SK-N-SH (cell line): ENCODE data around the gene ANGPTL8. TPM values are rescaled to one million over a fixed set of nuclear protein-coding genes. Genes with fewer than 3 reads are reported as not detected.

Experiments used
- CTCF ChIA-PET: fragments of 300-600, 350-600 bp; formaldehyde crosslinking; extraction: SDS; loops from one replicate; lab custom pipeline; 2021; lab: Yijun Ruan, JAX
- POLR2A ChIA-PET: fragments of 350-600 bp; sonication (Branson Sonifier 250); formaldehyde crosslinking; extraction: SDS; loops from one replicate; lab custom pipeline; 2020; ENCODE audit warnings: antibody characterized with exemption, inconsistent platforms; lab: Yijun Ruan, JAX
- DNase-seq: peaks from one replicate; pipeline ENCODE4 v3.0.0; 2012
- H2AFZ ChIP-seq: fragments of 200-600 bp; sonication (generic); 2 replicates; pipeline ENCODE4 v1.8.1; 2016; ENCODE audit warnings: antibody characterized with exemption, mild to moderate bottlenecking, low read depth
- H3F3A ChIP-seq: fragments of 200-600 bp; sonication (generic); replicated peaks from 2 replicates; pipeline ENCODE3; 2016; ENCODE audit warnings: antibody characterized with exemption, mild to moderate bottlenecking; ENCODE audit not compliant: insufficient read depth
- H3K27ac ChIP-seq, 2 experiments: fragments of 200-500 bp in 1 of 2; fragments of 200-600 bp in 1 of 2; sonication (Bioruptor generic) in 1 of 2; sonication (generic), shearing (Covaris generic) in 1 of 2; 2 replicates each; pipeline versions ENCODE4 v1.5.1 to v1.6.1; 2014 to 2016; ENCODE audit warnings: low read depth in 2 of 2, inconsistent platforms in 1 of 2, low read length in 1 of 2, mild to moderate bottlenecking in 1 of 2, mixed read lengths in 1 of 2
- H3K27me3 ChIP-seq: fragments of 200-600 bp; sonication (generic), shearing (Covaris generic); 2 replicates; pipeline ENCODE4 v1.6.1; 2016; ENCODE audit warnings: mixed run types; ENCODE audit not compliant: insufficient read depth
- H3K36me3 ChIP-seq, 2 experiments: fragments of 200-500 bp in 1 of 2; fragments of 200-600 bp in 1 of 2; sonication (Bioruptor generic) in 1 of 2; sonication (generic) in 1 of 2; replicated peaks in 1 of 2; 2 replicates each; pipeline versions ENCODE3 to v1.5.1; 2014 to 2016; ENCODE audit warnings: low read length in 1 of 2, mild to moderate bottlenecking in 1 of 2; ENCODE audit not compliant: insufficient read depth in 2 of 2, control insufficient read depth in 1 of 2
- H3K4me1 ChIP-seq, 2 experiments: fragments of 200-500 bp in 1 of 2; fragments of 200-600 bp in 1 of 2; sonication (Bioruptor generic) in 1 of 2; sonication (generic), shearing (Covaris generic) in 1 of 2; 2 replicates each; pipeline versions ENCODE4 v1.5.1 to v1.6.1; 2014 to 2016; ENCODE audit warnings: low read depth in 1 of 2, low read length in 1 of 2, mixed run types in 1 of 2; ENCODE audit not compliant: insufficient read depth in 2 of 2, control insufficient read depth in 1 of 2
- H3K4me2 ChIP-seq: fragments of 200-600 bp; sonication (generic), shearing (Covaris generic); 2 replicates; pipeline ENCODE4 v1.6.1; 2017; ENCODE audit warnings: mixed run types
- H3K4me3 ChIP-seq, 2 experiments: fragments of 200-500 bp in 1 of 2; fragments of 200-600 bp in 1 of 2; sonication (Bioruptor generic) in 1 of 2; sonication (generic), shearing (Covaris generic) in 1 of 2; 2 replicates each; pipeline versions ENCODE4 v1.5.1 to v1.8.1; 2014 to 2016; ENCODE audit warnings: low read depth in 2 of 2, inconsistent platforms in 1 of 2, low read length in 1 of 2, mild to moderate bottlenecking in 1 of 2, mixed read lengths in 1 of 2, moderate library complexity in 1 of 2
- H3K79me2 ChIP-seq: fragments of 200-600 bp; sonication (generic); 2 replicates; pipeline ENCODE4 v1.8.1; 2017; ENCODE audit warnings: mild to moderate bottlenecking; ENCODE audit not compliant: insufficient read depth
- H3K9ac ChIP-seq: fragments of 200-600 bp; sonication (generic); 2 replicates; pipeline ENCODE4 v1.6.1; 2017; ENCODE audit warnings: mixed run types
- H3K9me2 ChIP-seq: fragments of 200-600 bp; sonication (generic); 2 replicates; pipeline ENCODE4 v1.6.1; 2017; ENCODE audit warnings: mixed run types
- H3K9me3 ChIP-seq: fragments of 200-600 bp; sonication (generic); 2 replicates; pipeline ENCODE4 v1.6.1; 2017; ENCODE audit warnings: mixed run types, mild to moderate bottlenecking, moderate library complexity
- H4K20me1 ChIP-seq: fragments of 200-600 bp; sonication (generic); 2 replicates; pipeline ENCODE4 v1.6.1; 2017; ENCODE audit warnings: mild to moderate bottlenecking, mixed run types; ENCODE audit not compliant: insufficient read depth
- EP300 ChIP-seq, 2 experiments: IDR thresholded peaks; 2 replicates each; pipeline versions ENCODE4 v1.4.0 to v1.6.1; 2012; ENCODE audit warnings: borderline replicate concordance in 1 of 2, low read depth in 1 of 2, low read length in 1 of 2
- EZH2phosphoT487 ChIP-seq: fragments of 200-600 bp; sonication (generic); IDR thresholded peaks from 2 replicates; pipeline ENCODE4 v1.6.1; 2017; ENCODE audit warnings: low read depth, mixed run types, mild to moderate bottlenecking, antibody characterized with exemption, moderate library complexity, borderline replicate concordance
- FOXM1 ChIP-seq: IDR thresholded peaks from 2 replicates; pipeline ENCODE4 v1.4.0; 2012; ENCODE audit warnings: low read depth, mild to moderate bottlenecking
- GABPA ChIP-seq: IDR thresholded peaks from 2 replicates; pipeline ENCODE4 v1.4.0; 2012; ENCODE audit warnings: low read depth, mild to moderate bottlenecking
- GATA2 ChIP-seq: sonication (generic); formaldehyde crosslinking; IDR thresholded peaks from 2 replicates; pipeline ENCODE4 v1.5.0; 2020; ENCODE audit warnings: mild to moderate bottlenecking, missing genetic modification reagents
- MEF2A ChIP-seq: IDR thresholded peaks from 2 replicates; pipeline ENCODE4 v1.4.0; 2012; ENCODE audit warnings: low read depth, borderline replicate concordance
- NRF1 ChIP-seq: IDR thresholded peaks from 2 replicates; pipeline ENCODE4 v1.6.1; 2012; ENCODE audit warnings: low read depth, mild to moderate bottlenecking, low read length
- POLR2AphosphoS5 ChIP-seq: IDR thresholded peaks from 2 replicates; pipeline ENCODE4 v1.6.1; 2012; ENCODE audit warnings: low read depth, low read length
- RAD21 ChIP-seq: IDR thresholded peaks from 2 replicates; pipeline ENCODE4 v1.6.1; 2012; ENCODE audit warnings: mild to moderate bottlenecking, low read length
- RCOR1 ChIP-seq: fragments of 150-350 bp; IDR thresholded peaks from 2 replicates; pipeline ENCODE4 v1.6.1; 2017; ENCODE audit warnings: antibody characterized with exemption, low read length
- REST ChIP-seq: IDR thresholded peaks from 2 replicates; pipeline ENCODE4 v1.6.1; 2012; ENCODE audit warnings: mild to moderate bottlenecking, low read depth, low read length, moderate library complexity
- RXRA ChIP-seq: IDR thresholded peaks from 2 replicates; pipeline ENCODE4 v1.4.0; 2012; ENCODE audit warnings: low read depth, mild to moderate bottlenecking, borderline replicate concordance
- SIN3A ChIP-seq: IDR thresholded peaks from 2 replicates; pipeline ENCODE4 v1.6.1; 2012; ENCODE audit warnings: low read depth, mild to moderate bottlenecking, low read length, moderate library complexity, borderline replicate concordance
- TCF12 ChIP-seq: IDR thresholded peaks from 2 replicates; pipeline ENCODE4 v1.4.0; 2012
- USF2 ChIP-seq: fragments of 150-350 bp; IDR thresholded peaks from 2 replicates; pipeline ENCODE4 v1.6.1; 2017; ENCODE audit warnings: antibody characterized with exemption, low read length, low read depth, borderline replicate concordance
- WGBS: methylation state at CpG from one replicate; pipeline ENCODE4 v1.1.6; 2017; ENCODE audit warnings: low lambda C conversion rate; 5-methylcytosine and 5-hydroxymethylcytosine counted together
- polyA plus RNA-seq, 3 experiments: library from polyadenylated mRNA; depleted of rRNA; stranded (reverse); fragments of >200 nt; gene quantifications; 2 replicates each; pipeline ENCODE4 v1.2.3, GENCODE V29; 2012
- TF ChIP-seq, protein P1 (sequence below): fragments of 200-600 bp; sonication (generic); IDR thresholded peaks from 2 replicates; pipeline ENCODE4 v1.6.1; 2017; ENCODE audit warnings: antibody characterized with exemption, mild to moderate bottlenecking, moderate library complexity

Gene ANGPTL8
- polyA plus RNA-seq, 1 of the 3 experiments (the other 2 are of a cell fraction): 0.21 TPM

DNA sequence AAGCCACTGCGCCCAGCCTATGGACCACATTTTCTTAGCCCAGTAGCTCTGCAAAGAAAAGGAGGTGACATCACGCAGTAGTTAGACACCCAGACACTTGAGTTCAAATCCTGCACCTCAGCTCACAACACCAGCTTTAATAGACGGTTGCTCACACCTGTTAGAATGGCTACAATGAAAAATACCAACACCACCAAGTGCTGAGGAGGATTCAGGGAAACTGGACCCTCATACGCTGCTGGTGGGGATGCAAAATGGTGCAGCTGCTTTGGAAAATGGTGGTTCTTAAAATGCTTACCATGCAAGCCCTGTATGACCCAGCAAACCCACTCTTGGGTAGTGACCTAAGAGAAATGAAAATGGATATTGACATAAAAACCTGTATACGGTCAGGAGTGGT, 34.6 kb downstream of the ANGPTL8 start:
- Histone ChIP-seq H3K4me1 (peaks cover 2 to 5% of the 10 kb centered on the region in 2 experiments; a peak in 1 of 4 replicates), H3K79me2 (no peaks in the 10 kb centered on the region)
- POLR2A ChIA-PET: no interaction called here
- TF ChIP-seq EZH2phosphoT487 (no peak), RXRA (no peak), GABPA (no peak), FOXM1 (no peak), NRF1 (no peak), POLR2AphosphoS5 (no peak), TCF12 (no peak), MEF2A (no peak), SIN3A (no peak), EP300 (IDR thresholded peaks at IDR 0.05; ENCODE audit: borderline replicate concordance in 1 of 2, low read depth in 1 of 2, low read length in 1 of 2) (no peak), USF2 (no peak)
- TF ChIP-seq, protein P1, sequence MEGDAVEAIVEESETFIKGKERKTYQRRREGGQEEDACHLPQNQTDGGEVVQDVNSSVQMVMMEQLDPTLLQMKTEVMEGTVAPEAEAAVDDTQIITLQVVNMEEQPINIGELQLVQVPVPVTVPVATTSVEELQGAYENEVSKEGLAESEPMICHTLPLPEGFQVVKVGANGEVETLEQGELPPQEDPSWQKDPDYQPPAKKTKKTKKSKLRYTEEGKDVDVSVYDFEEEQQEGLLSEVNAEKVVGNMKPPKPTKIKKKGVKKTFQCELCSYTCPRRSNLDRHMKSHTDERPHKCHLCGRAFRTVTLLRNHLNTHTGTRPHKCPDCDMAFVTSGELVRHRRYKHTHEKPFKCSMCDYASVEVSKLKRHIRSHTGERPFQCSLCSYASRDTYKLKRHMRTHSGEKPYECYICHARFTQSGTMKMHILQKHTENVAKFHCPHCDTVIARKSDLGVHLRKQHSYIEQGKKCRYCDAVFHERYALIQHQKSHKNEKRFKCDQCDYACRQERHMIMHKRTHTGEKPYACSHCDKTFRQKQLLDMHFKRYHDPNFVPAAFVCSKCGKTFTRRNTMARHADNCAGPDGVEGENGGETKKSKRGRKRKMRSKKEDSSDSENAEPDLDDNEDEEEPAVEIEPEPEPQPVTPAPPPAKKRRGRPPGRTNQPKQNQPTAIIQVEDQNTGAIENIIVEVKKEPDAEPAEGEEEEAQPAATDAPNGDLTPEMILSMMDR: no peak
- TF ChIP-seq, all 33 proteins: peak for 0
- no peaks in the 10 kb centered on the region for H3K9me2 ChIP-seq
- H4K20me1 ChIP-seq: no peaks in the 10 kb centered on the region
- H3K9me3 ChIP-seq: no peaks in the 10 kb centered on the region
- CTCF ChIA-PET: interaction anchor here (0.6 to 1.6 kb wide), 4 partner anchors 12 to 404 kb away, joined by 3 to 8 read pairs (median 3); partner anchors contain the start of gene DOCK6
- H3K36me3 ChIP-seq: no peaks in the 10 kb centered on the region
- no peaks in the 10 kb centered on the region; the same call in 1 of the 2 replicates for H3K27me3 ChIP-seq
- no peak overlapping the region for H3K9ac ChIP-seq
- H3K4me3 ChIP-seq: no peak overlapping the region
- DNase-seq: no peak
- 74% methylated on average over 4 of the region's 5 CpGs for WGBS
- peaks cover 4% of the 10 kb centered on the region for H3F3A ChIP-seq
- no peak overlapping the region for H3K4me2 ChIP-seq
- H3K27ac ChIP-seq: no peak overlapping the region
- no peak overlapping the region for H2AFZ ChIP-seq

DNA sequence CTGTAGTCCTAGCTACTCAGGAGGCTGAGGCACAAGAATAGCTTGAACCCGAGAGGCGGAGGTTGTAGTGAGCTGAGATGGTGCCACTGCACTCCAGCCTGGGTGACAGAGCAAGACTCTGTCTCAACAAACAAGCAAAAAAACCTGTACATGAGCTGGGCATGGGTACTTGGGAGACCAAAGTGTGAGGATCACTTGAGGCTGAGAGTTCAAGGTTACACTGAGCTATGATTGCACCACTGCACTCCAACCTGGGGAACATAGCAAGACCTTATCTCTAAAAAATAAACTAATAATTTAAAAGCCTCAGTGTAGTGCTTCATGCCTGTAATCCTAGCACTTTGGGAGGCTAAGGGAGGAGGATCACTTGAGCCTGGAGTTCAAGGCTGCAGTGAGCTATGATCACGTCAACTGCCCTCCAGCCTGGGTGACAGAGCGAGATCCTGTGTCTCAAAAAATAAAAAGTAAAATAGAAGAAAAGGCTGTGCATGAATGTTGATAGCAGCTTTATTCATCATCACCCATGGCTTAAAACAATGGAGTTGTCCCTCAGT, 35.2 kb downstream of the ANGPTL8 start:
- POLR2A ChIA-PET: no interaction called here

More for the DNA sequence above, 35.2 kb downstream of the ANGPTL8 start:
- H4K20me1 ChIP-seq: no peaks in the 10 kb centered on the region
- no peaks in the 10 kb centered on the region; the same call in 1 of the 2 replicates for H3K27me3 ChIP-seq
- no peak overlapping the region for H3K4me2 ChIP-seq
- no peak overlapping the region for H3K4me3 ChIP-seq
- no peaks in the 10 kb centered on the region for H3F3A ChIP-seq
- CTCF ChIA-PET: interaction anchor here (0.6 to 1.6 kb wide), 6 partner anchors 10 to 404 kb away, joined by 3 to 8 read pairs (median 3); partner anchors contain the start of gene DOCK6
- H3K79me2 ChIP-seq: no peaks in the 10 kb centered on the region
- H3K4me1 ChIP-seq: no peaks in the 10 kb centered on the region
- no peak overlapping the region for H3K27ac ChIP-seq
- no peak for TF ChIP-seq RCOR1
- no peak for TF ChIP-seq REST
- no peak for TF ChIP-seq RXRA
- TF ChIP-seq RAD21: no peak
- TF ChIP-seq GATA2 (CRISPR knock-in tag): no peak
- TF ChIP-seq, all 33 proteins: peak for 0
- no peaks in the 10 kb centered on the region for H3K9me2 ChIP-seq
- WGBS: 75% methylated on average over 4 of the region's 4 CpGs
- no peaks in the 10 kb centered on the region for H3K36me3 ChIP-seq
- H2AFZ ChIP-seq: no peak overlapping the region
- no peak for DNase-seq
- H3K9ac ChIP-seq: no peak overlapping the region
- H3K9me3 ChIP-seq: no peaks in the 10 kb centered on the region
